GM23338 (cell line): ENCODE data around the gene PCSK5. TPM values are rescaled to one million over a fixed set of nuclear protein-coding genes. Genes with fewer than 3 reads are reported as not detected.

ENCODE experiments used
- ATAC-seq: fragments of 200-7000 bp; cut with Tn5 transposase; 3 replicates; pipeline ENCODE4 v1.9.1; 2020
- DNase-seq: peaks from one replicate; pipeline ENCODE4 v3.0.0-alpha.2; 2015; ENCODE audit warnings: low spot score
- H2AFZ ChIP-seq: fragments of 200-600 bp; sonication (generic); 2 replicates; pipeline ENCODE4 v1.8.0; 2016; ENCODE audit warnings: antibody characterized with exemption, mild to moderate bottlenecking, moderate library complexity
- H3F3A ChIP-seq: fragments of 200-600 bp; sonication (generic); replicated peaks from 2 replicates; pipeline ENCODE4 v1.8.0; 2017; ENCODE audit warnings: antibody characterized with exemption, mixed run types, low read depth
- H3K27ac ChIP-seq: fragments of 200-600 bp; sonication (generic); 2 replicates; pipeline ENCODE4 v1.6.1; 2016; ENCODE audit warnings: low read depth
- H3K27me3 ChIP-seq: fragments of 200-600 bp; sonication (generic); 2 replicates; pipeline ENCODE4 v1.8.0; 2016; ENCODE audit warnings: mild to moderate bottlenecking, mixed run types, moderate library complexity; ENCODE audit not compliant: insufficient read depth
- H3K36me3 ChIP-seq: fragments of 200-600 bp; sonication (generic); 2 replicates; pipeline ENCODE4 v1.8.0; 2016; ENCODE audit warnings: mild to moderate bottlenecking; ENCODE audit not compliant: insufficient read depth
- H3K4me1 ChIP-seq: fragments of 200-600 bp; sonication (generic); 2 replicates; pipeline ENCODE4 v1.8.0; 2016; ENCODE audit warnings: mild to moderate bottlenecking, moderate library complexity; ENCODE audit not compliant: insufficient read depth
- H3K4me2 ChIP-seq: fragments of 200-600 bp; sonication (generic); 2 replicates; pipeline ENCODE4 v1.7.1; 2017; ENCODE audit warnings: mixed run types
- H3K4me3 ChIP-seq: fragments of 200-600 bp; sonication (generic); 2 replicates; pipeline ENCODE4 v1.6.1; 2016; ENCODE audit warnings: mixed run types
- H3K79me2 ChIP-seq: fragments of 200-600 bp; sonication (generic); replicated peaks from 2 replicates; pipeline ENCODE4 v1.8.0; 2017; ENCODE audit warnings: mild to moderate bottlenecking; ENCODE audit not compliant: insufficient read depth
- H3K9me2 ChIP-seq: fragments of 200-600 bp; sonication (generic); 2 replicates; pipeline ENCODE4 v1.8.0; 2017; ENCODE audit not compliant: insufficient read depth
- H4K20me1 ChIP-seq: fragments of 200-600 bp; sonication (generic); replicated peaks from 2 replicates; pipeline ENCODE4 v1.8.0; 2017; ENCODE audit warnings: mild to moderate bottlenecking; ENCODE audit not compliant: insufficient read depth
- H3K27ac Mint-ChIP-seq: 2 replicates; pipeline ENCODE4 v1.8.0; 2020; ENCODE audit warnings: inconsistent platforms, mild to moderate bottlenecking, moderate library complexity, mixed read lengths
- H3K27me3 Mint-ChIP-seq: 3 replicates; pipeline ENCODE4 v1.8.0; 2022; ENCODE audit warnings: low read depth, mild to moderate bottlenecking, moderate library complexity, mixed read lengths, inconsistent platforms; ENCODE audit not compliant: insufficient read depth, poor library complexity
- H3K36me3 Mint-ChIP-seq: 3 replicates; pipeline ENCODE4 v1.8.0; 2021; ENCODE audit warnings: low read depth, mild to moderate bottlenecking, inconsistent platforms, moderate library complexity, mixed read lengths
- H3K4me1 Mint-ChIP-seq: 3 replicates; pipeline ENCODE4 v1.8.0; 2020; ENCODE audit warnings: mild to moderate bottlenecking, inconsistent platforms, mixed read lengths
- H3K4me3 Mint-ChIP-seq: 3 replicates; pipeline ENCODE4 v1.8.0; 2021; ENCODE audit warnings: moderate library complexity, mild to moderate bottlenecking, inconsistent platforms, mixed read lengths
- H3K9me3 Mint-ChIP-seq: 3 replicates; pipeline ENCODE4 v1.8.0; 2020; ENCODE audit warnings: moderate library complexity, mild to moderate bottlenecking, inconsistent platforms, mixed read lengths
- EZH2 ChIP-seq: fragments of 200-600 bp; sonication (generic); IDR thresholded peaks from one replicate; pipeline ENCODE4 v1.8.0; 2017; ENCODE audit warnings: antibody characterized with exemption, mild to moderate bottlenecking, low read depth; ENCODE audit not compliant: unreplicated experiment
- EZH2phosphoT487 ChIP-seq: fragments of 200-600 bp; sonication (generic); IDR thresholded peaks from one replicate; pipeline ENCODE4 v1.8.1; 2018; ENCODE audit warnings: antibody characterized with exemption; ENCODE audit not compliant: unreplicated experiment
- POLR2AphosphoS5 ChIP-seq: IDR thresholded peaks from 2 replicates; pipeline ENCODE4 v1.6.1; 2016; ENCODE audit warnings: antibody characterized with exemption, low read depth
- STAT1 ChIP-seq: IDR thresholded peaks from one replicate; pipeline ENCODE4 v1.6.1; 2016; ENCODE audit warnings: antibody characterized with exemption; ENCODE audit not compliant: unreplicated experiment
- ZNF114 ChIP-seq: fragments of 250-450 bp; sonication (Bioruptor Pico); IDR thresholded peaks from 2 replicates; pipeline ENCODE4 v1.5.0; 2020; ENCODE audit warnings: mild to moderate bottlenecking, moderate library complexity
- polyA plus RNA-seq: library from polyadenylated mRNA; unstranded; fragments of >200 nt; fragmentation: Nextera tagmentation; extraction: Ambion mirVana; gene quantifications from 2 replicates; pipeline ENCODE4 v1.2.1, GENCODE V29; 2016
- total RNA-seq: library from RNA; depleted of rRNA; stranded (reverse); fragments of >200 nt; shearing (Covaris generic); gene quantifications from 2 replicates; pipeline ENCODE4 v1.2.3, GENCODE V29; 2014
- TF ChIP-seq, protein P1 (sequence below): fragments of 250-450 bp; sonication (Bioruptor Pico); IDR thresholded peaks from 2 replicates; pipeline ENCODE4 v1.5.0; 2020; ENCODE audit warnings: mild to moderate bottlenecking, moderate library complexity
- TF ChIP-seq, protein P2 (sequence below), 2 experiments: fragments of 200-600 bp in 1 of 2; sonication (generic) in 1 of 2; conservative IDR thresholded peaks; 2 replicates each; pipeline versions ENCODE4 v1.5.1 to v1.6.1; 2016 to 2017; ENCODE audit warnings: antibody characterized with exemption in 2 of 2, low read depth in 2 of 2, mild to moderate bottlenecking in 2 of 2, moderate library complexity in 1 of 2

The PCSK5 gene
- total and polyA plus RNA-seq, 2 experiments from 2014 or later, result 12.3 to 34.8 TPM

DNA sequence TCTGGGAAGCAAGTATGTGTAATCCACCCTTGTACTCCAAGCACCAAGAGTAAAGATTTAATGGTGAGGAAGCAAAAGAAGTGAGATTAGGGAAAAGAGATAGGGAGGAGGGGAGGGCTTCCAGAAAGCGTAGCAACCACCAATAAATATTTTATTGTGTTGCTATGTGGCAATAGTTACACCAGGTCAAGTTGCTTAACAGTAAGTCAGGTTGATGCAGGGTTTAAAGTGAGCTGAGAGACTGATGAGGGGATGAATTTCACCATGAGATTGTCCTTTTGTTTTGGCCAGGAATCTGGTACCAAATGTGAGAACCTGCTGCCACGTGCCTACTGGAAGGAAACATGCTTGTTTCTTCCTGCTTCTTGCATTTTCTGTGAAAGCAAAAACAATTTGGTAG lies 62.7 kb downstream of the PCSK5 start (continued):
- TF ChIP-seq, protein P1, sequence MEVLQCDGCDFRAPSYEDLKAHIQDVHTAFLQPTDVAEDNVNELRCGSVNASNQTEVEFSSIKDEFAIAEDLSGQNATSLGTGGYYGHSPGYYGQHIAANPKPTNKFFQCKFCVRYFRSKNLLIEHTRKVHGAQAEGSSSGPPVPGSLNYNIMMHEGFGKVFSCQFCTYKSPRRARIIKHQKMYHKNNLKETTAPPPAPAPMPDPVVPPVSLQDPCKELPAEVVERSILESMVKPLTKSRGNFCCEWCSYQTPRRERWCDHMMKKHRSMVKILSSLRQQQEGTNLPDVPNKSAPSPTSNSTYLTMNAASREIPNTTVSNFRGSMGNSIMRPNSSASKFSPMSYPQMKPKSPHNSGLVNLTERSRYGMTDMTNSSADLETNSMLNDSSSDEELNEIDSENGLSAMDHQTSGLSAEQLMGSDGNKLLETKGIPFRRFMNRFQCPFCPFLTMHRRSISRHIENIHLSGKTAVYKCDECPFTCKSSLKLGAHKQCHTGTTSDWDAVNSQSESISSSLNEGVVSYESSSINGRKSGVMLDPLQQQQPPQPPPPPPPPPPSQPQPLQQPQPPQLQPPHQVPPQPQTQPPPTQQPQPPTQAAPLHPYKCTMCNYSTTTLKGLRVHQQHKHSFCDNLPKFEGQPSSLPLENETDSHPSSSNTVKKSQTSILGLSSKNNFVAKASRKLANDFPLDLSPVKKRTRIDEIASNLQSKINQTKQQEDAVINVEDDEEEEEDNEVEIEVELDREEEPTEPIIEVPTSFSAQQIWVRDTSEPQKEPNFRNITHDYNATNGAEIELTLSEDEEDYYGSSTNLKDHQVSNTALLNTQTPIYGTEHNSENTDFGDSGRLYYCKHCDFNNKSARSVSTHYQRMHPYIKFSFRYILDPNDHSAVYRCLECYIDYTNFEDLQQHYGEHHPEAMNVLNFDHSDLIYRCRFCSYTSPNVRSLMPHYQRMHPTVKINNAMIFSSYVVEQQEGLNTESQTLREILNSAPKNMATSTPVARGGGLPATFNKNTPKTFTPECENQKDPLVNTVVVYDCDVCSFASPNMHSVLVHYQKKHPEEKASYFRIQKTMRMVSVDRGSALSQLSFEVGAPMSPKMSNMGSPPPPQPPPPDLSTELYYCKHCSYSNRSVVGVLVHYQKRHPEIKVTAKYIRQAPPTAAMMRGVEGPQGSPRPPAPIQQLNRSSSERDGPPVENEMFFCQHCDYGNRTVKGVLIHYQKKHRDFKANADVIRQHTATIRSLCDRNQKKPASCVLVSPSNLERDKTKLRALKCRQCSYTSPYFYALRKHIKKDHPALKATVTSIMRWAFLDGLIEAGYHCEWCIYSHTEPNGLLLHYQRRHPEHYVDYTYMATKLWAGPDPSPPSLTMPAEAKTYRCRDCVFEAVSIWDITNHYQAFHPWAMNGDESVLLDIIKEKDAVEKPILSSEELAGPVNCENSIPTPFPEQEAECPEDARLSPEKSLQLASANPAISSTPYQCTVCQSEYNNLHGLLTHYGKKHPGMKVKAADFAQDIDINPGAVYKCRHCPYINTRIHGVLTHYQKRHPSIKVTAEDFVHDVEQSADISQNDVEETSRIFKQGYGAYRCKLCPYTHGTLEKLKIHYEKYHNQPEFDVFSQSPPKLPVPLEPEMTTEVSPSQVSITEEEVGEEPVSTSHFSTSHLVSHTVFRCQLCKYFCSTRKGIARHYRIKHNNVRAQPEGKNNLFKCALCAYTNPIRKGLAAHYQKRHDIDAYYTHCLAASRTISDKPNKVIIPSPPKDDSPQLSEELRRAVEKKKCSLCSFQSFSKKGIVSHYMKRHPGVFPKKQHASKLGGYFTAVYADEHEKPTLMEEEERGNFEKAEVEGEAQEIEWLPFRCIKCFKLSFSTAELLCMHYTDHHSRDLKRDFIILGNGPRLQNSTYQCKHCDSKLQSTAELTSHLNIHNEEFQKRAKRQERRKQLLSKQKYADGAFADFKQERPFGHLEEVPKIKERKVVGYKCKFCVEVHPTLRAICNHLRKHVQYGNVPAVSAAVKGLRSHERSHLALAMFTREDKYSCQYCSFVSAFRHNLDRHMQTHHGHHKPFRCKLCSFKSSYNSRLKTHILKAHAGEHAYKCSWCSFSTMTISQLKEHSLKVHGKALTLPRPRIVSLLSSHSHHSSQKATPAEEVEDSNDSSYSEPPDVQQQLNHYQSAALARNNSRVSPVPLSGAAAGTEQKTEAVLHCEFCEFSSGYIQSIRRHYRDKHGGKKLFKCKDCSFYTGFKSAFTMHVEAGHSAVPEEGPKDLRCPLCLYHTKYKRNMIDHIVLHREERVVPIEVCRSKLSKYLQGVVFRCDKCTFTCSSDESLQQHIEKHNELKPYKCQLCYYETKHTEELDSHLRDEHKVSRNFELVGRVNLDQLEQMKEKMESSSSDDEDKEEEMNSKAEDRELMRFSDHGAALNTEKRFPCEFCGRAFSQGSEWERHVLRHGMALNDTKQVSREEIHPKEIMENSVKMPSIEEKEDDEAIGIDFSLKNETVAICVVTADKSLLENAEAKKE, result no peak
- TF ChIP-seq POLR2AphosphoS5, result no peak

DNA sequence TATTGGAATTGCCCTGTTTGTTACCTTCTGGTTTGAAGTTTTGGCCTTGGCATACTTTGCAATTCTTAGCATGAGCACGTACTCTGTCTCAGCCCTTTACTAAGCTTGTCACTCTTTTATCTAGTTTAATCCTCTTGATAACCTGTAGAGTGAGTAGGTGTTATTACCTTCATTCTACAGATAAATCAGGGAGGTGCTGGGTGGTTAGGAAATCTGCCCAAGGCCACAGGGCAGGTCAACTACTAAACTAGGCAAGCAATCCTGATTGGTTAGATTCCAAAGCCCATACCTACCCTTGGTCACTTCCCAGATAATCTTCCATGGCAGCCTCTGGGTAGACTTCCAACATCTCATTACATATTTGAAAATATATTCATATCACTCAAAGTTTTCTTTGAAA lies 65.7 kb downstream of the PCSK5 start:
- ATAC-seq (no peak), DNase-seq (no peak)
- Histone ChIP-seq H3K9me2 (peaks cover 9% of the 10 kb centered on the region; the same call in 1 of the 2 replicates), H3K27ac (no peak overlapping the region), H3F3A (no peaks in the 10 kb centered on the region), H2AFZ (no peak overlapping the region), H3K4me3 (no peak overlapping the region), H3K79me2 (peaks cover 50% of the 10 kb centered on the region), H3K4me2 (no peak overlapping the region), H3K4me1 (peaks cover 12% of the 10 kb centered on the region), H3K36me3 (no peaks in the 10 kb centered on the region), H3K27me3 (no peaks in the 10 kb centered on the region), H4K20me1 (0 out of 2 replicates have a peak, but pooled peaks cover 3% of the 10 kb centered on the region)
- Mint-ChIP-seq H3K27me3 (peaks cover 3% of the 10 kb centered on the region), H3K4me3 (no peak overlapping the region), H3K9me3 (no peaks in the 10 kb centered on the region), H3K36me3 (no peaks in the 10 kb centered on the region; the same call in 2 of the 3 replicates), H3K4me1 (peaks cover 22% of the 10 kb centered on the region), H3K27ac (no peak overlapping the region)
- TF ChIP-seq EZH2 (no peak), EZH2phosphoT487 (no peak), ZNF114 (no peak), STAT1 (no peak)
- TF ChIP-seq, protein P2, sequence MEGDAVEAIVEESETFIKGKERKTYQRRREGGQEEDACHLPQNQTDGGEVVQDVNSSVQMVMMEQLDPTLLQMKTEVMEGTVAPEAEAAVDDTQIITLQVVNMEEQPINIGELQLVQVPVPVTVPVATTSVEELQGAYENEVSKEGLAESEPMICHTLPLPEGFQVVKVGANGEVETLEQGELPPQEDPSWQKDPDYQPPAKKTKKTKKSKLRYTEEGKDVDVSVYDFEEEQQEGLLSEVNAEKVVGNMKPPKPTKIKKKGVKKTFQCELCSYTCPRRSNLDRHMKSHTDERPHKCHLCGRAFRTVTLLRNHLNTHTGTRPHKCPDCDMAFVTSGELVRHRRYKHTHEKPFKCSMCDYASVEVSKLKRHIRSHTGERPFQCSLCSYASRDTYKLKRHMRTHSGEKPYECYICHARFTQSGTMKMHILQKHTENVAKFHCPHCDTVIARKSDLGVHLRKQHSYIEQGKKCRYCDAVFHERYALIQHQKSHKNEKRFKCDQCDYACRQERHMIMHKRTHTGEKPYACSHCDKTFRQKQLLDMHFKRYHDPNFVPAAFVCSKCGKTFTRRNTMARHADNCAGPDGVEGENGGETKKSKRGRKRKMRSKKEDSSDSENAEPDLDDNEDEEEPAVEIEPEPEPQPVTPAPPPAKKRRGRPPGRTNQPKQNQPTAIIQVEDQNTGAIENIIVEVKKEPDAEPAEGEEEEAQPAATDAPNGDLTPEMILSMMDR (conservative IDR thresholded peaks at IDR 0.05; ENCODE audit: low read depth in 2 of 2), result no peak
- TF ChIP-seq, protein P1, result no peak
